ENCODE measurements around the gene ZNF385B. TPM values are rescaled to one million over a fixed set of nuclear protein-coding genes. Genes with fewer than 3 reads are reported as not detected.

Gene ZNF385B
- total RNA-seq, 2 donors from 2014 or later: under 0.01 TPM; not detected in 1

GRCh38 chr2:179622112-179622511, 239.3 kb downstream of the ZNF385B start:
- Histone ChIP-seq H3K27me3 (no peaks in the 10 kb centered on the region), H3K27ac (no peak overlapping the region), H3K9me3 (no peaks in the 10 kb centered on the region), H3K4me3 (no peak overlapping the region), H3K36me3 (replicated peaks in 1 of 2; ENCODE audit: insufficient read depth in 1 of 2, low read depth in 2 of 2) (no peaks in the 10 kb centered on the region), H3K4me1 (no peaks in the 10 kb centered on the region)
- TF ChIP-seq POLR2A (IDR thresholded peaks at IDR 0.05) (no peak), CTCF (IDR thresholded peaks at IDR 0.05) (no peak)
- ATAC-seq: no peak
- intact Hi-C loops (cut with DNase I): no loop called here
- DNase-seq: no peak
- 52 to 59% methylated on average over 1 of the region's 1 CpG for WGBS, 2 donors

- no peaks in the 10 kb centered on the region for H3K27me3 ChIP-seq
- H3K27ac ChIP-seq: no peak overlapping the region
- ATAC-seq (no peak), DNase-seq (no peak)
- H3K9me3 ChIP-seq: no peaks in the 10 kb centered on the region
- no peaks in the 10 kb centered on the region for H3K36me3 ChIP-seq (replicated peaks in 1 of 2; ENCODE audit: insufficient read depth in 1 of 2, low read depth in 2 of 2)
- no peak overlapping the region for H3K4me3 ChIP-seq
- 87 to 88% methylated on average over 1 of the region's 1 CpG for WGBS, 2 donors
- no peaks in the 10 kb centered on the region for H3K4me1 ChIP-seq
- TF ChIP-seq POLR2A (IDR thresholded peaks at IDR 0.05) (no peak), CTCF (IDR thresholded peaks at IDR 0.05) (no peak)
- intact Hi-C loops (cut with DNase I): no loop called here
Measured at GRCh38 chr2:179619947-179620467, 241.4 kb downstream of the ZNF385B start.

- no peak for TF ChIP-seq POLR2A (IDR thresholded peaks at IDR 0.05)
- no peak for TF ChIP-seq CTCF (IDR thresholded peaks at IDR 0.05)
- ATAC-seq (no peak), DNase-seq (no peak)
- H3K36me3 ChIP-seq (replicated peaks in 1 of 2; ENCODE audit: insufficient read depth in 1 of 2, low read depth in 2 of 2): no peaks in the 10 kb centered on the region
- H3K4me1 ChIP-seq: no peaks in the 10 kb centered on the region
- H3K27me3 ChIP-seq: no peaks in the 10 kb centered on the region
- no peaks in the 10 kb centered on the region for H3K9me3 ChIP-seq
- H3K4me3 ChIP-seq: no peak overlapping the region
- 79 to 85% methylated on average over 3 of the region's 3 CpGs for WGBS, 2 donors
- intact Hi-C loops (cut with DNase I): no loop called here
- no peak overlapping the region for H3K27ac ChIP-seq
Measured at GRCh38 chr2:179614121-179614520, 247.3 kb downstream of the ZNF385B start.

- intact Hi-C loops (cut with DNase I): no loop called here
- no peaks in the 10 kb centered on the region for H3K9me3 ChIP-seq
- ATAC-seq (no peak), DNase-seq (peak in 2 of 4 donors; percentile 10 to 16)
- TF ChIP-seq CTCF (IDR thresholded peaks at IDR 0.05): peak in 1 of 7 experiments; percentile 37
- no peak for TF ChIP-seq POLR2A (IDR thresholded peaks at IDR 0.05)
- WGBS, 2 donors: 91 to 95% methylated on average over 4 of the region's 4 CpGs
- no peak overlapping the region for H3K4me3 ChIP-seq
- H3K36me3 ChIP-seq (replicated peaks in 1 of 2; ENCODE audit: insufficient read depth in 1 of 2, low read depth in 2 of 2): no peaks in the 10 kb centered on the region
- no peak overlapping the region for H3K27ac ChIP-seq
- no peaks in the 10 kb centered on the region for H3K27me3 ChIP-seq
- no peaks in the 10 kb centered on the region for H3K4me1 ChIP-seq
Measured at GRCh38 chr2:179613701-179614100, 247.7 kb downstream of the ZNF385B start.

- TF ChIP-seq CTCF (IDR thresholded peaks at IDR 0.05) (no peak), POLR2A (IDR thresholded peaks at IDR 0.05) (no peak)
- H3K36me3 ChIP-seq (replicated peaks in 1 of 2; ENCODE audit: insufficient read depth in 1 of 2, low read depth in 2 of 2): no peaks in the 10 kb centered on the region
- H3K4me3 ChIP-seq: no peak overlapping the region
- intact Hi-C loops (cut with DNase I): no loop called here
- WGBS, 2 donors: 86 to 97% methylated on average over 2 of the region's 2 CpGs
- H3K27ac ChIP-seq: no peak overlapping the region
- ATAC-seq: no peak
- H3K4me1 ChIP-seq: no peaks in the 10 kb centered on the region
- no peaks in the 10 kb centered on the region for H3K9me3 ChIP-seq
- H3K27me3 ChIP-seq: no peaks in the 10 kb centered on the region
- no peak for DNase-seq
Measured at GRCh38 chr2:179613299-179613651, 248.1 kb downstream of the ZNF385B start.

Data from body of pancreas (tissue), 4 donors.